Keratinocyte (primary cell): ENCODE measurements around the gene YAP1. TPM values are rescaled to one million over a fixed set of nuclear protein-coding genes. Genes with fewer than 3 reads are reported as not detected.

Experiments used
- DNase-seq: peaks from one replicate; pipeline ENCODE4 v3.0.0-alpha.2; 2011; ENCODE audit warnings: low read depth, missing footprints, low spot score
- FAIRE-seq: peaks from 2 replicates; lab custom pipeline; 2011; peaks lifted over from hg19 to GRCh38; lab: Jason Lieb, UNC
- H2AFZ ChIP-seq: 2 replicates; pipeline ENCODE4 v1.6.0; 2012; ENCODE audit warnings: low read length, control low read depth, inconsistent platforms; ENCODE audit not compliant: control insufficient read depth
- H3K27ac ChIP-seq: 2 replicates; pipeline ENCODE4 v1.5.1; 2011; ENCODE audit warnings: low read length; ENCODE audit not compliant: control insufficient read depth, insufficient read depth
- H3K27me3 ChIP-seq: 3 replicates; pipeline ENCODE4 v1.6.0; 2011; ENCODE audit warnings: low read length; ENCODE audit not compliant: control insufficient read depth, insufficient read depth; ENCODE audit errors: extremely low read depth
- H3K36me3 ChIP-seq, 2 experiments: 2 replicates in 1 of 2; 3 replicates in 1 of 2; pipeline ENCODE4 v1.5.1; 2011; ENCODE audit warnings: low read length in 2 of 2, mild to moderate bottlenecking in 1 of 2; ENCODE audit not compliant: control insufficient read depth in 2 of 2, insufficient read depth in 2 of 2; ENCODE audit errors: extremely low read depth in 1 of 2
- H3K4me1 ChIP-seq: 3 replicates; pipeline ENCODE4 v1.5.1; 2011; ENCODE audit warnings: low read length; ENCODE audit not compliant: control insufficient read depth, insufficient read depth; ENCODE audit errors: extremely low read depth
- H3K4me2 ChIP-seq: 3 replicates; pipeline ENCODE4 v1.6.0; 2011; ENCODE audit warnings: low read depth, low read length; ENCODE audit not compliant: control insufficient read depth, insufficient read depth; ENCODE audit errors: extremely low read depth
- H3K4me3 ChIP-seq, 3 experiments: fragments of 200-600 bp in 1 of 3; sonication (generic) in 1 of 3; 2 replicates in 2 of 3; 3 replicates in 1 of 3; pipeline ENCODE4 v1.5.1; 2011 to 2016; ENCODE audit warnings: low read length in 3 of 3, mild to moderate bottlenecking in 3 of 3, control low read depth in 2 of 3, inconsistent platforms in 1 of 3, low read depth in 1 of 3, mixed read lengths in 1 of 3, mixed run types in 1 of 3, moderate library complexity in 1 of 3; ENCODE audit not compliant: control insufficient read depth in 2 of 3, insufficient read depth in 2 of 3; ENCODE audit errors: extremely low read depth in 1 of 3
- H3K79me2 ChIP-seq: 2 replicates; pipeline ENCODE4 v1.6.0; 2012; ENCODE audit warnings: low read length; ENCODE audit not compliant: control insufficient read depth, insufficient read depth
- H3K9ac ChIP-seq: 3 replicates; pipeline ENCODE4 v1.6.0; 2011; ENCODE audit warnings: low read length; ENCODE audit not compliant: control insufficient read depth, insufficient read depth; ENCODE audit errors: extremely low read depth
- H3K9me1 ChIP-seq: 3 replicates; pipeline ENCODE4 v1.6.0; 2011; ENCODE audit warnings: low read length; ENCODE audit not compliant: control insufficient read depth, insufficient read depth; ENCODE audit errors: extremely low read depth
- H3K9me3 ChIP-seq: 2 replicates; pipeline ENCODE4 v1.5.1; 2012; ENCODE audit warnings: low read depth, low read length; ENCODE audit not compliant: control insufficient read depth
- H4K20me1 ChIP-seq: 3 replicates; pipeline ENCODE4 v1.6.0; 2011; ENCODE audit warnings: low read length; ENCODE audit not compliant: control insufficient read depth, insufficient read depth; ENCODE audit errors: extremely low read depth
- EZH2 ChIP-seq: IDR thresholded peaks from one replicate; pipeline ENCODE4 v1.6.1; 2012; ENCODE audit warnings: inconsistent platforms, mild to moderate bottlenecking, low read length, moderate library complexity
- dilution Hi-C: fragments of 300-500 bp; cut with MboI; formaldehyde crosslinking; loops from one replicate; pipeline ENCODE4 v1.7.0; 2020; ENCODE audit warnings: low sequenced_read_pairs; ENCODE audit not compliant: extremely low pct_ligation_motif_present
- polyA plus RNA-seq, 5 experiments: library from polyadenylated mRNA; depleted of rRNA in 3 of 5; stranded (reverse) in 3 of 5; stranded (forward) in 1 of 5; unstranded in 1 of 5; fragments of >200 nt; gene quantifications; 1 replicate in 1 of 5; 2 replicates in 3 of 5; 3 replicates in 1 of 5; pipeline versions ENCODE4 v1.2.1 to v1.2.3, GENCODE V29; 2011 to 2012; ENCODE audit warnings: missing spikeins in 2 of 5, low read depth in 1 of 5, low replicate concordance in 1 of 5
- TF ChIP-seq, protein P1 (sequence below), 3 experiments: IDR thresholded peaks in 1 of 3; conservative IDR thresholded peaks in 1 of 3; optimal IDR thresholded peaks in 1 of 3; 2 replicates in 2 of 3; 3 replicates in 1 of 3; pipeline versions ENCODE3 to v1.5.1; 2011; ENCODE audit warnings: low read length in 3 of 3, mild to moderate bottlenecking in 3 of 3, moderate library complexity in 2 of 3, control low read depth in 1 of 3, inconsistent platforms in 1 of 3; ENCODE audit not compliant: insufficient read depth in 2 of 3; ENCODE audit errors: extremely low read depth in 1 of 3

Gene YAP1
- polyA plus RNA-seq, 1 donor (not counting 4 experiments of a cell fraction or from before 2014, with no cell fraction given) = 105 TPM

DNA sequence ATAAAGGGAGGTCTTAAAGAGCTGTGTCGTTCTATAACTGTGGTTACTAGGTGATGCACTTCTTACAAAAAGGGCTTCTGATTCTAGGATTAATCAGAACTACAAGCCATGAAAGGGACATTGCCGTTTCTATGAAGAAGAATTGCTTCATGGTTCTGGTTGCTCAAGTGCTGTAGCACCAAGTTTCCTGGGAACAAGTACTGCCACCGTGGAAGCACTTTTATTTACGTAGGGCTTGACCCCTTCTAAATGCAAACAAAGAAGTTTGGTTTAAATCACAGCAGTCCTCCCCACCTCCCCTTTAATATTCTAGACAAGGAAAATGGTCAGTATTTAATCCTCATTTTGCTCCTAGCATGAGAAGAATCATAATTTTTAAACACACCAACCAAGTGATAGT lies 9.8 kb downstream of the YAP1 start:
- Histone ChIP-seq H3K79me2 (peaks cover 100% of the 10 kb centered on the region), H3K4me3 (peak overlapping the region in 2 of 3 experiments; percentile 19 to 25), H2AFZ (no peak overlapping the region), H4K20me1 (peaks cover 9% of the 10 kb centered on the region), H3K36me3 (peaks cover 4 to 15% of the 10 kb centered on the region in 2 experiments), H3K27me3 (no peaks in the 10 kb centered on the region), H3K9me3 (no peaks in the 10 kb centered on the region), H3K4me1 (peaks cover 55% of the 10 kb centered on the region), H3K9me1 (no peaks in the 10 kb centered on the region), H3K27ac (peak overlapping the region; percentile 67), H3K9ac (peak overlapping the region; percentile 22), H3K4me2 (peak overlapping the region; percentile 58)
- dilution Hi-C loops = no loop called here
- DNase-seq (no peak), FAIRE-seq (no peak)
- TF ChIP-seq EZH2 = no peak
- TF ChIP-seq, protein P1, sequence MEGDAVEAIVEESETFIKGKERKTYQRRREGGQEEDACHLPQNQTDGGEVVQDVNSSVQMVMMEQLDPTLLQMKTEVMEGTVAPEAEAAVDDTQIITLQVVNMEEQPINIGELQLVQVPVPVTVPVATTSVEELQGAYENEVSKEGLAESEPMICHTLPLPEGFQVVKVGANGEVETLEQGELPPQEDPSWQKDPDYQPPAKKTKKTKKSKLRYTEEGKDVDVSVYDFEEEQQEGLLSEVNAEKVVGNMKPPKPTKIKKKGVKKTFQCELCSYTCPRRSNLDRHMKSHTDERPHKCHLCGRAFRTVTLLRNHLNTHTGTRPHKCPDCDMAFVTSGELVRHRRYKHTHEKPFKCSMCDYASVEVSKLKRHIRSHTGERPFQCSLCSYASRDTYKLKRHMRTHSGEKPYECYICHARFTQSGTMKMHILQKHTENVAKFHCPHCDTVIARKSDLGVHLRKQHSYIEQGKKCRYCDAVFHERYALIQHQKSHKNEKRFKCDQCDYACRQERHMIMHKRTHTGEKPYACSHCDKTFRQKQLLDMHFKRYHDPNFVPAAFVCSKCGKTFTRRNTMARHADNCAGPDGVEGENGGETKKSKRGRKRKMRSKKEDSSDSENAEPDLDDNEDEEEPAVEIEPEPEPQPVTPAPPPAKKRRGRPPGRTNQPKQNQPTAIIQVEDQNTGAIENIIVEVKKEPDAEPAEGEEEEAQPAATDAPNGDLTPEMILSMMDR (optimal IDR thresholded peaks at IDR 0.05 in 1 of 3, IDR thresholded peaks at IDR 0.05 in 1 of 3, conservative IDR thresholded peaks at IDR 0.05 in 1 of 3; ENCODE audit: extremely low read depth in 1 of 3, insufficient read depth in 2 of 3, low read length in 3 of 3) = no peak

DNA sequence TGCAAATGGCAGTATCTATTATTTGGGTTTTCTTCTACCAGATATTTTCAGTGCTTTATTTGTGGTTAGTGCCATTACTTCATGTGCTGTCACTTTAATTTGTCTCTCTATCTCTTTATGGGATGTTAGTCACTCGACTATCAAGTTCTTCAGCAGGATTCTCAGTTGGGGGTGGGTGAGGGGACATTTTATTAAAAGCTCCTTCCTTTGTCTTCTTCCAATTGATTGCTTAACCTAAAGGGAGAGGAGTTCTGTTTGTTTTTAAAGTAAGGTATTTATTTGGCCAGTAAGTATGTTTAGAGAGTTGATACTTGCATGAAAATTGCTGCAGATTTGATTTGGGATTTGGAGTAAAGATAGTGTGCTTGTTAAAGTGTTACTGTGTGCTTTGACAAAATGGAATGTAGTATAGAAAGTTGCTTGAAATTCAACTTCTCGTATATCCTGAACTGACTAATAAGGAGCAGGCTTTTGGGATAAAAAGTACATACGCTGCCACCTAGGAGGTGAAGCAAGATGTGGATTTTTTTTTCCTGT lies 10.3 kb downstream of the YAP1 start:
- TF ChIP-seq EZH2 = no peak
- TF ChIP-seq, protein P1 (optimal IDR thresholded peaks at IDR 0.05 in 1 of 3, IDR thresholded peaks at IDR 0.05 in 1 of 3, conservative IDR thresholded peaks at IDR 0.05 in 1 of 3; ENCODE audit: extremely low read depth in 1 of 3, insufficient read depth in 2 of 3, low read length in 3 of 3) = no peak
- H3K9me3 ChIP-seq = no peaks in the 10 kb centered on the region
- dilution Hi-C loops = no loop called here
- no peaks in the 10 kb centered on the region for H3K9me1 ChIP-seq
- H2AFZ ChIP-seq = no peak overlapping the region
- DNase-seq = no peak
- no peaks in the 10 kb centered on the region for H3K27me3 ChIP-seq
- peak overlapping the region; percentile 67 for H3K27ac ChIP-seq
- FAIRE-seq = no peak
- peaks cover 49% of the 10 kb centered on the region for H3K4me1 ChIP-seq
- peak overlapping the region in 1 of 3 experiments; percentile 25 for H3K4me3 ChIP-seq
- H3K79me2 ChIP-seq = peaks cover 100% of the 10 kb centered on the region
- H3K9ac ChIP-seq = peak overlapping the region; percentile 22
- peaks cover 4 to 15% of the 10 kb centered on the region in 2 experiments for H3K36me3 ChIP-seq
- peak overlapping the region; percentile 58 for H3K4me2 ChIP-seq
- peaks cover 9% of the 10 kb centered on the region for H4K20me1 ChIP-seq
